Measurements from ENCODE around the gene TRIM2.
A peak's percentile ranks its signal among the peaks of the same experiment; 100 is the strongest.

TRIM2 gene

GRCh38 chr4:153275380-153276276 lies 71.4 kb downstream of the TRIM2 start:
- no peak for DNase-seq (ENCODE audit: low spot score)

GRCh38 chr4:153276971-153277370 lies 72.7 kb downstream of the TRIM2 start:
- DNase-seq (ENCODE audit: low spot score) = no peak

- DNase-seq (ENCODE audit: low spot score) = no peak
These were observed 77.2 kb downstream of the TRIM2 start for GRCh38 chr4:153281476-153281875.

GRCh38 chr4:153282023-153282422 lies 77.8 kb downstream of the TRIM2 start:
- no peak for DNase-seq (ENCODE audit: low spot score)

- no peak for DNase-seq (ENCODE audit: low spot score)
These were observed 79.0 kb downstream of the TRIM2 start for GRCh38 chr4:153283260-153283659.

- no peak for DNase-seq (ENCODE audit: low spot score)
These were observed 85.9 kb downstream of the TRIM2 start for GRCh38 chr4:153290134-153290533.

- DNase-seq (ENCODE audit: low spot score) = no peak
These were observed 87.3 kb downstream of the TRIM2 start for GRCh38 chr4:153291562-153291961.

GRCh38 chr4:153292897-153293741 lies 88.9 kb downstream of the TRIM2 start:
- DNase-seq (ENCODE audit: low spot score) = no peak

- DNase-seq (ENCODE audit: low spot score) = no peak
These were observed 89.5 kb downstream of the TRIM2 start for GRCh38 chr4:153293742-153294057.

GRCh38 chr4:153294631-153295030 lies 90.4 kb downstream of the TRIM2 start:
- DNase-seq (ENCODE audit: low spot score) = no peak

- DNase-seq (ENCODE audit: low spot score) = no peak
These were observed 91.0 kb downstream of the TRIM2 start for GRCh38 chr4:153295131-153295755.

GRCh38 chr4:153296040-153296823 lies 92.0 kb downstream of the TRIM2 start:
- DNase-seq (ENCODE audit: low spot score) = no peak

GRCh38 chr4:153297116-153297515 lies 92.9 kb downstream of the TRIM2 start:
- DNase-seq (ENCODE audit: low spot score) = no peak

- no peak for DNase-seq (ENCODE audit: low spot score)
These were observed 106.5 kb downstream of the TRIM2 start for GRCh38 chr4:153310793-153311192.

GRCh38 chr4:153314915-153315314 lies 110.7 kb downstream of the TRIM2 start:
- no peak for DNase-seq (ENCODE audit: low spot score)

- peak; percentile 12 for DNase-seq (ENCODE audit: low spot score)
These were observed 114.6 kb downstream of the TRIM2 start for GRCh38 chr4:153318696-153319320.

- DNase-seq (ENCODE audit: low spot score) = no peak
These were observed 118.5 kb downstream of the TRIM2 start for GRCh38 chr4:153322791-153323190.

- DNase-seq (ENCODE audit: low spot score) = no peak
These were observed 119.8 kb downstream of the TRIM2 start for GRCh38 chr4:153324046-153324445.

GRCh38 chr4:153325558-153325957 lies 121.3 kb downstream of the TRIM2 start:
- DNase-seq (ENCODE audit: low spot score) = no peak

- no peak for DNase-seq (ENCODE audit: low spot score)
These were observed 122.3 kb downstream of the TRIM2 start for GRCh38 chr4:153326513-153326912.

GRCh38 chr4:153327247-153327646 lies 123.0 kb downstream of the TRIM2 start:
- no peak for DNase-seq (ENCODE audit: low spot score)

Measured in SK-N-DZ (cell line).